Stomach (tissue), 9 donors: ENCODE measurements around the gene CBL. TPM values are rescaled to one million over a fixed set of nuclear protein-coding genes. Genes with fewer than 3 reads are reported as not detected.

Experiments
- DNase-seq, 2 donors: peaks; one replicate each; pipeline versions ENCODE4 v3.0.0 to v3.0.0-alpha.2; 2013 to 2019
- H3K27ac ChIP-seq, 5 donors: fragments of 200-600 bp in 4 of 5; sonication (generic) in 4 of 5; one replicate each; pipeline ENCODE4 v1.5.1; 2013 to 2019; ENCODE audit warnings: mild to moderate bottlenecking in 1 of 5, moderate library complexity in 1 of 5
- H3K27me3 ChIP-seq, 3 donors: fragments of 200-600 bp; sonication (generic); one replicate each; pipeline ENCODE4 v1.5.1; 2017 to 2019; ENCODE audit warnings: mixed run types in 1 of 3
- H3K36me3 ChIP-seq, 4 donors: fragments of 200-600 bp; sonication (generic); 1 replicate in 3 of 4; 2 replicates in 1 of 4; pipeline ENCODE4 v1.5.1; 2016 to 2019
- H3K4me1 ChIP-seq, 4 donors: fragments of 200-600 bp; sonication (generic); one replicate each; pipeline ENCODE4 v1.5.1; 2016 to 2019
- H3K4me3 ChIP-seq, 4 donors: fragments of 200-600 bp; sonication (generic) in 3 of 4; one replicate each; pipeline ENCODE4 v1.5.1; 2016 to 2019; ENCODE audit warnings: mild to moderate bottlenecking in 1 of 4
- H3K9me3 ChIP-seq, 4 donors: fragments of 200-600 bp; sonication (generic); one replicate each; pipeline ENCODE4 v1.5.1; 2016 to 2019
- EP300 ChIP-seq: sonication (generic); formaldehyde crosslinking; IDR thresholded peaks from one replicate; pipeline ENCODE4 v1.6.1; 2017; ENCODE audit warnings: antibody characterized with exemption
- POLR2A ChIP-seq, 4 donors: fragments of 450-650 bp; IDR thresholded peaks; one replicate each; pipeline ENCODE4 v1.6.1; 2016; ENCODE audit warnings: antibody characterized with exemption in 4 of 4, control low read depth in 2 of 4, mild to moderate bottlenecking in 1 of 4, moderate library complexity in 1 of 4
- POLR2AphosphoS5 ChIP-seq, 3 donors: sonication (generic); formaldehyde crosslinking; IDR thresholded peaks; one replicate each; pipeline ENCODE4 v1.6.1; 2016; ENCODE audit warnings: antibody characterized with exemption in 3 of 3
- WGBS, 5 donors: extraction: QIAGEN DNeasy Blood & Tissue Kit in 3 of 5; methylation state at CpG; one replicate each; pipeline versions ENCODE4 v1.1.5 to v1.1.7; 2013 to 2018; 5-methylcytosine and 5-hydroxymethylcytosine counted together
- intact Hi-C: fragments of 100-400 bp; cut with DNase I; formaldehyde crosslinking; loops from one replicate; pipeline ENCODE4 v1.15.1; 2023; ENCODE audit warnings: low total_unique reads
- polyA plus RNA-seq, 3 donors: library from polyadenylated mRNA; stranded (reverse); fragments of 200-250 nt; gene quantifications; one replicate each; pipeline ENCODE4 v1.2.3, GENCODE V29; 2013
- total RNA-seq, 5 donors: library from RNA; depleted of rRNA; stranded (reverse); fragments of >200 nt; gene quantifications; one replicate each; pipeline versions ENCODE4 v1.1.0 to v1.2.3, GENCODE V29; 2014 to 2016
- TF ChIP-seq, protein P1 (sequence below), 7 experiments: fragments of 450-650 bp in 4 of 7; fragments of 200-600 bp in 3 of 7; sonication (generic) in 3 of 7; IDR thresholded peaks; one replicate each; pipeline ENCODE4 v1.5.1; 2016 to 2019; ENCODE audit warnings: antibody characterized with exemption in 7 of 7, control low read depth in 2 of 7, mild to moderate bottlenecking in 1 of 7
- donor health status: healthy with polysubstance abuse.
- donor health status: Bipolar disorder and iron deficiency.
- donor health status: healthy.

CBL gene
- total and polyA plus RNA-seq, 8 donors = 1.4 to 13.8 (median 7.9) TPM

DNA sequence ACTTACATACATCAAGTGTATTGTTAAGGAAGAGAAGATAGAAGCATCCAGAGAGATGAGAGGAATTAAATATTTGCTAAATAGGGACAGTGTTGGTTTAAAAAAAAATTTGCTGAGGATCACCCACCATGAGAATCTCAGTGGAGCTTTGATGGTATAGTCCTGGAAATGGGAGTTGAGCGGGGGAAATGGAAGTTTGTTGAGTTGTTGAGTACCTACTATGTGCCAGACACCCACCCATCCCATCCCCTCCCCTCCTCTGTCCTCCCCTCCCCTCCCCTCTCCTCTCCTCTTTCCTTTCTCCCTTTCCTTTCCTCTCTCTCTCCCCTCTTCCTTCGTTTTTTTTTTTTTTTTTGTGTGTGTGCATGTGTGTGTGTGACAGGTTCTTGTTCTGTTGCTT lies 145.1 kb downstream of the CBL start:
- H3K9me3 ChIP-seq = no peaks in the 10 kb centered on the region
- H3K27ac ChIP-seq = no peak overlapping the region
- WGBS, 5 donors = 51 to 93% (median 62%) methylated on average over 1 to 2 of the region's 2 CpGs
- H3K36me3 ChIP-seq = no peaks in the 10 kb centered on the region
- peaks cover 0 to under 1% (median 0%) of the 10 kb centered on the region in 3 donors for H3K27me3 ChIP-seq
- peaks cover 6 to 30% (median 14%) of the 10 kb centered on the region in 4 donors for H3K4me1 ChIP-seq
- intact Hi-C loops = loop anchor here (10.0 kb wide), 1 partner anchor 124 kb away; no protein-coding TSS in a partner anchor
- H3K4me3 ChIP-seq = no peak overlapping the region
- TF ChIP-seq, protein P1, sequence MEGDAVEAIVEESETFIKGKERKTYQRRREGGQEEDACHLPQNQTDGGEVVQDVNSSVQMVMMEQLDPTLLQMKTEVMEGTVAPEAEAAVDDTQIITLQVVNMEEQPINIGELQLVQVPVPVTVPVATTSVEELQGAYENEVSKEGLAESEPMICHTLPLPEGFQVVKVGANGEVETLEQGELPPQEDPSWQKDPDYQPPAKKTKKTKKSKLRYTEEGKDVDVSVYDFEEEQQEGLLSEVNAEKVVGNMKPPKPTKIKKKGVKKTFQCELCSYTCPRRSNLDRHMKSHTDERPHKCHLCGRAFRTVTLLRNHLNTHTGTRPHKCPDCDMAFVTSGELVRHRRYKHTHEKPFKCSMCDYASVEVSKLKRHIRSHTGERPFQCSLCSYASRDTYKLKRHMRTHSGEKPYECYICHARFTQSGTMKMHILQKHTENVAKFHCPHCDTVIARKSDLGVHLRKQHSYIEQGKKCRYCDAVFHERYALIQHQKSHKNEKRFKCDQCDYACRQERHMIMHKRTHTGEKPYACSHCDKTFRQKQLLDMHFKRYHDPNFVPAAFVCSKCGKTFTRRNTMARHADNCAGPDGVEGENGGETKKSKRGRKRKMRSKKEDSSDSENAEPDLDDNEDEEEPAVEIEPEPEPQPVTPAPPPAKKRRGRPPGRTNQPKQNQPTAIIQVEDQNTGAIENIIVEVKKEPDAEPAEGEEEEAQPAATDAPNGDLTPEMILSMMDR (IDR thresholded peaks at IDR 0.05) = no peak
- no peak for TF ChIP-seq POLR2A (IDR thresholded peaks at IDR 0.05)
- no peak for TF ChIP-seq EP300
- no peak for DNase-seq

DNA sequence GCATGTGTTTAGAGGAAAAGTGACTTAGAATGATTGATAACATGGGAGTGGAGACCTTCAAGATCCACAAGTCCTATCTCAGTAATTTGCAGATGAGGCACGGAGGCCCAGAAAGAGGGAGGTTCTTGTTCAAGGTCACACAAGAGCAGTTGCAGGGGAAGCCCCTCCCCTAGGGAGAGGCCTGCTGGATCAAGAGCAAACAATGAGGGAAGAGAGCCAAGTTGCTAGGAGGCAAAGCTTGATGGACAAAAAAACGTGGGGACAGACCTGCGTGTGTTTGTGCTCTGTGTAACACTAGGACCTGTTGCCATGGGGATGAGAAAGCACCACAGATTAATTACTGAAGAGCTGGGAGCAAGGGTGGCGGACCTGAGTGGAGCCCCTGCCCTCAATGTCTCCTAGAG lies 146.7 kb downstream of the CBL start:
- WGBS, 5 donors = 16 to 26% (median 19%) methylated on average over 4 of the region's 4 CpGs
- H3K4me3 ChIP-seq = no peak overlapping the region
- peaks cover 0 to 5% (median 2%) of the 10 kb centered on the region in 4 donors for H3K36me3 ChIP-seq
- peaks cover 0 to 4% (median 0%) of the 10 kb centered on the region in 3 donors for H3K27me3 ChIP-seq
- intact Hi-C loops = loop anchor here (10.0 kb wide), 1 partner anchor 122 kb away; no protein-coding TSS in a partner anchor
- DNase-seq = peak; percentile 70 to 93
- H3K4me1 ChIP-seq = peaks cover 6 to 33% (median 24%) of the 10 kb centered on the region in 4 donors
- TF ChIP-seq EP300 = no peak
- no peak for TF ChIP-seq POLR2A (IDR thresholded peaks at IDR 0.05)
- TF ChIP-seq POLR2AphosphoS5 (IDR thresholded peaks at IDR 0.05) = no peak
- TF ChIP-seq, protein P1 (IDR thresholded peaks at IDR 0.05) = no peak
- peak overlapping the region in 2 of 5 donors; percentile 8 to 40 for H3K27ac ChIP-seq
- no peaks in the 10 kb centered on the region for H3K9me3 ChIP-seq

DNA sequence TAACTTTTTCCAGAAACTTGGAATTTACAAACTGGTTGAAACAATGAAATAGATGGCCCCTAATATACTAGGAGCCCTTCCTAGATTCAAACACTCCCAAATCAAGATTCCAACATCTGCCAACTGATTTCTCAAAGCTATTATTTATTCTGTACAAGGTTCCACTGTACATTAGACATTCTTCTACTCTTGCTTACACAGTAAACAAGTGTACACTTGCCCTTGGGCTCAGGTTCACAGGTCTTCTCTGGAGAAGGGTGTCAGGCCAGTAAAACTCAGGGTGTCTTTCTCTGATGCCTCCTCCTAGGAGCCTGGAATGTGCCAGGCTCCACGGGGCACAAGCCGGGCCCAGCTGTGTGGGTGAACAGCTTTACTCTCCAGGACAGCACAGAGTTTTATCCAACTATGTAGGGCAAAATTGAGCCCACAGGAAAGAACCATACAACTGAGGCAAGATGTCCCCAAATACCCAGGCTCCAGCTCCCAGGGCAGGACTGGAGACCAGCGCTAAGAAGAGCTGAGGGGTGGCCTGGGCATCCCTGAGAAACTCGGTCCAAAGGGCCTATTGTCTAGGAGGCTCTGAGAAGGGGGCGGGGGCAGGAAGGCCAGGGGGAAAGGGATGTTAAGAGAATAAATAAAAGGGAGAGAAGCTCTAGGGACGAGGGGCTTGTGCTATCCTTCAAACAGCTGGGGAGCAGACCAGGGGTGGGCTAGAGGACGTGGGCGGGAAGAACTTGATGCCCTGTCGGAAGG lies 149.1 kb downstream of the CBL start:
- Histone ChIP-seq H3K4me3 (no peak overlapping the region), H3K27ac (peak overlapping the region in 1 of 5 donors; percentile 88), H3K27me3 (peaks cover 0 to 4% (median 0%) of the 10 kb centered on the region in 3 donors), H3K36me3 (peaks cover 0 to 27% (median 16%) of the 10 kb centered on the region in 4 donors), H3K9me3 (no peaks in the 10 kb centered on the region), H3K4me1 (peaks cover 6 to 33% (median 26%) of the 10 kb centered on the region in 4 donors)
- whole genome bisulfite sequencing, 5 donors = 71 to 75% (median 74%) methylated on average over 9 of the region's 9 CpGs
- DNase-seq = no peak
- intact Hi-C loops = loop anchor here (10.0 kb wide), 1 partner anchor 120 kb away; no protein-coding TSS in a partner anchor
- TF ChIP-seq POLR2A (IDR thresholded peaks at IDR 0.05) = no peak

DNA sequence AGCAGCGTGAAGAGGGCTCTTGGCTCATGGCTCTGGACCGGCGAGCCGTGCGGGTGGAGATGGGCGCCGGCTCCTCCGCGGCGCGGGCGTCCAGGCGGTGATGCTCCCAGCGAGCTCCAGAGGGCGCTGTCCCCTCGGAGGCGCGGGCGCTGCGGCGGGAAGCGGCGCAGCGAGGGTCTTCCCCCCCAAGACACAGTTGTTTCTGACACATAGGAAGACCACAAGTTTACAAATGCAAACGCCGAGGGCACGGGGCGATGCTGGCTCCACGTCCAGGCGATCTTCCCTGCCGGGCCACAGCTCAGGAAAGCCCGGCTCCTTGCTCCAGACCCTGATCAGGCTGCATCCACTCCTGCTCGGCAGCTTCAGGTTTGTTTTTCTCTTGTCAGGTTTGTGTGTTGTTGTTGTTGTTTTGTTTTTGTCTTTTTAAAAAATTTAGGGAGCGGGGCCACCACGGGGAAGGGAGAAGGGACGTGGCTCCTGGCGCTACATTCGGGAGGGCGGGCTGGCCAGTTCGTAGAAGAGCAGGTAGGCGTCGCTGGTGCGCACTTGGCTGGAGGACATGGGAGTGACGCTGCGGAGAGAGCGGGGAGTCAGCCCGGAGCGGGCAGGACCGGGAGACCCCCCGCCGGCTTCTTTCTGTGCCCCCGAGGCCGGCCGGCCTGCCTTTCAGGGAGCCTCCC lies 150.4 kb downstream of the CBL start:
- Histone ChIP-seq H3K4me1 (peaks cover 12 to 45% (median 33%) of the 10 kb centered on the region in 4 donors), H3K27me3 (peaks cover 0 to 4% (median 0%) of the 10 kb centered on the region in 3 donors), H3K4me3 (peak overlapping the region; percentile 41 to 53 (median 51)), H3K36me3 (peaks cover 0 to 27% (median 16%) of the 10 kb centered on the region in 4 donors), H3K27ac (peak overlapping the region; percentile 42 to 88 (median 68)), H3K9me3 (no peaks in the 10 kb centered on the region)
- WGBS, 5 donors = 0 to 6% (median 1%) methylated on average over 37 to 54 of the region's 54 CpGs
- TF ChIP-seq, protein P1 (IDR thresholded peaks at IDR 0.05) = peak in 5 of 7 experiments; percentile 74 to 93 (median 77)
- TF ChIP-seq POLR2A (IDR thresholded peaks at IDR 0.05) (no peak), POLR2AphosphoS5 (IDR thresholded peaks at IDR 0.05) (peak; percentile 14 to 32 (median 24)), EP300 (no peak)
- peak; percentile 85 to 95 for DNase-seq
- intact Hi-C loops = loop anchor here (10.0 kb wide), 1 partner anchor 118 kb away; no protein-coding TSS in a partner anchor
